Measurements from ENCODE around the gene TRIM56. TPM values are rescaled to one million over a fixed set of nuclear protein-coding genes. Genes with fewer than 3 reads are reported as not detected.

Gene TRIM56
- total and polyA plus RNA-seq, 2 of the 13 experiments (the other 11 are each of a cell fraction or from before 2014, with no cell fraction given) = 3.2 to 7.1 TPM

DNA sequence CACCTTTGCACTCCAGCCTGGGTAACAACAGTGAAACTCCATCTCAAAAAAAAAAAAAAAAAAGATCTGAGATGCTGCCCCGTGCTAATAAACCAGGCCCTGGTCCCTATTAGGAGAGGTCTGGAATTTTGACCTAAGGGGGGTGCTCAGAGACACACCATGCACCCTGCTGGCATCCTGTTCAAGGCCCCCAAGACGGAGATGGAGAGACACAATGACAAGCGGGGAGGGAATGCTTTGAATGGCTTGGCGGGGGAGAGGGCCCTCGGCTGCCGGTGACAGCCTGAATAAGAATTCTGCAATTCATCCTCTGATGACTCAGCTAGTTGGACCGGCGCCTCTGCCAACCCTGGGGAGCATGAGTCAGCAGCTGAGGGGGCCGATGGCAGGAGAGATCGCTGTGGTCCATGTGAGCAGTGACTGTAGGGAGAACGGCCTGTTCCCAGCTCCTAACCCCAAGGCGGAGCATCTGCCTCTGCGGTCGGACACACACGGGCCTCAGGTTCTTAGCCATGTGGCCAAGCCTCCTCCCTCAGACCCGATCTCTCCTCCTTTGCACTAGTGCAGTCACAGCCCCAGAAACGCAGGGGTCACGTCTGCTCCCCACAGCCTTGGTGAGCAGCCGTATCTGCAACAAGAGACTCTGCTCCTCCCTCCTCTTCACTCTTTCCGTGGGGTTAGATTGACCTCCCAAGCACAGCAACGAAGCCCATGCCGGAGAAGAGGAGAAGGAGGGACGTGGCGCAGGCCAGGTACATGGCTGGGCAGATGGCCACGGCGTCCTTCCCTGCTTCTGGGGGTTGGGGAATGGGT is 14.9 kb downstream of the TRIM56 start (continued):
- TF ChIP-seq, protein P1, sequence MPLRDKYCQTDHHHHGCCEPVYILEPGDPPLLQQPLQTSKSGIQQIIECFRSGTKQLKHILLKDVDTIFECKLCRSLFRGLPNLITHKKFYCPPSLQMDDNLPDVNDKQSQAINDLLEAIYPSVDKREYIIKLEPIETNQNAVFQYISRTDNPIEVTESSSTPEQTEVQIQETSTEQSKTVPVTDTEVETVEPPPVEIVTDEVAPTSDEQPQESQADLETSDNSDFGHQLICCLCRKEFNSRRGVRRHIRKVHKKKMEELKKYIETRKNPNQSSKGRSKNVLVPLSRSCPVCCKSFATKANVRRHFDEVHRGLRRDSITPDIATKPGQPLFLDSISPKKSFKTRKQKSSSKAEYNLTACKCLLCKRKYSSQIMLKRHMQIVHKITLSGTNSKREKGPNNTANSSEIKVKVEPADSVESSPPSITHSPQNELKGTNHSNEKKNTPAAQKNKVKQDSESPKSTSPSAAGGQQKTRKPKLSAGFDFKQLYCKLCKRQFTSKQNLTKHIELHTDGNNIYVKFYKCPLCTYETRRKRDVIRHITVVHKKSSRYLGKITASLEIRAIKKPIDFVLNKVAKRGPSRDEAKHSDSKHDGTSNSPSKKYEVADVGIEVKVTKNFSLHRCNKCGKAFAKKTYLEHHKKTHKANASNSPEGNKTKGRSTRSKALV (CRISPR knock-in tag; IDR thresholded peaks at IDR 0.05) = no peak
- TF ChIP-seq RARG (CRISPR knock-in tag; IDR thresholded peaks at IDR 0.05; ENCODE audit: low read depth) (no peak), CHD4 (IDR thresholded peaks at IDR 0.05; ENCODE audit: borderline replicate concordance, low read length) (no peak)
- TF ChIP-seq, protein P2, sequence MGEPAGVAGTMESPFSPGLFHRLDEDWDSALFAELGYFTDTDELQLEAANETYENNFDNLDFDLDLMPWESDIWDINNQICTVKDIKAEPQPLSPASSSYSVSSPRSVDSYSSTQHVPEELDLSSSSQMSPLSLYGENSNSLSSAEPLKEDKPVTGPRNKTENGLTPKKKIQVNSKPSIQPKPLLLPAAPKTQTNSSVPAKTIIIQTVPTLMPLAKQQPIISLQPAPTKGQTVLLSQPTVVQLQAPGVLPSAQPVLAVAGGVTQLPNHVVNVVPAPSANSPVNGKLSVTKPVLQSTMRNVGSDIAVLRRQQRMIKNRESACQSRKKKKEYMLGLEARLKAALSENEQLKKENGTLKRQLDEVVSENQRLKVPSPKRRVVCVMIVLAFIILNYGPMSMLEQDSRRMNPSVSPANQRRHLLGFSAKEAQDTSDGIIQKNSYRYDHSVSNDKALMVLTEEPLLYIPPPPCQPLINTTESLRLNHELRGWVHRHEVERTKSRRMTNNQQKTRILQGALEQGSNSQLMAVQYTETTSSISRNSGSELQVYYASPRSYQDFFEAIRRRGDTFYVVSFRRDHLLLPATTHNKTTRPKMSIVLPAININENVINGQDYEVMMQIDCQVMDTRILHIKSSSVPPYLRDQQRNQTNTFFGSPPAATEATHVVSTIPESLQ (CRISPR knock-in tag; conservative IDR thresholded peaks at IDR 0.05) = no peak

- no TSS peak for BruUV-seq (replicated peaks)
- ChIA-PET CTCF (ENCODE audit: low intra/inter-chr PET ratio, low total read pairs) (no interaction called here), POLR2A (interaction anchor here (1.8 to 6.3 kb wide), 3 partner anchors 16 to 25 kb away, joined by 5 to 56 read pairs (median 42); partner anchors contain the start of gene SERPINE1)
- Histone ChIP-seq H3K4me2 (ENCODE audit: low read depth, low read length) (peak overlapping the region; percentile 73; the same call in 1 of the 2 replicates), H3K36me3 (replicated peaks in 1 of 2; ENCODE audit: control insufficient read depth in 1 of 2, insufficient read depth in 2 of 2, low read length in 2 of 2) (no peaks in the 10 kb centered on the region), H3K4me3 (replicated peaks in 1 of 3; ENCODE audit: insufficient read depth in 1 of 3, low read depth in 2 of 3, low read length in 3 of 3) (no peak overlapping the region), H3K27ac (ENCODE audit: extremely low read length, insufficient read depth, low read length) (peak overlapping the region; percentile 61), H3K4me1 (ENCODE audit: insufficient read depth, low read length) (peaks cover 83% of the 10 kb centered on the region), H2AFZ (ENCODE audit: low read length) (no peak overlapping the region), H4K20me1 (ENCODE audit: insufficient read depth, low read length) (no peaks in the 10 kb centered on the region), H3K9ac (ENCODE audit: insufficient read depth, low read depth, low read length) (no peak overlapping the region), H3K79me2 (ENCODE audit: insufficient read depth, low read length) (no peaks in the 10 kb centered on the region), H3K9me3 (ENCODE audit: low read length) (no peaks in the 10 kb centered on the region), H3K27me3 (ENCODE audit: control insufficient read depth in 1 of 2, insufficient read depth in 2 of 2, low read length in 2 of 2) (no peaks in the 10 kb centered on the region)
- FAIRE-seq = no peak
- WGBS (ENCODE audit: low lambda C conversion rate) = 95% methylated on average over 18 of the region's 18 CpGs
- peak; percentile 39; the same call in 1 of the 2 replicates for TF ChIP-seq ZNF770 (CRISPR knock-in tag; IDR thresholded peaks at IDR 0.05)
- 0 out of 2 replicates have a peak, but pooled peaks have one; percentile 3 for TF ChIP-seq ZNF737 (CRISPR knock-in tag; IDR thresholded peaks at IDR 0.05; ENCODE audit: borderline replicate concordance)
- TF ChIP-seq AKAP8 (CRISPR knock-in tag; IDR thresholded peaks at IDR 0.05) = no peak
- intact Hi-C loops (cut with micrococcal nuclease; ENCODE audit: unreplicated experiment) = loop anchor here (2.0 kb wide), 1 partner anchor 26 kb away; the partner anchor contains the start of gene SERPINE1
- in situ Hi-C loops (cut with HindIII; ENCODE audit: extremely low pct_ligation_motif_present, low pct_unique_long_range_greater_than_20kb) = no loop called here
- ATAC-seq = no peak
- no peak for DNase-seq (ENCODE audit: low spot score)
Observed at GRCh38 chr7:101100858-101101847, 15.9 kb downstream of the TRIM56 start.
